Heart left ventricle (tissue), 13 donors: Measurements from ENCODE around the gene CHTF18.

Experiments used
- CTCF ChIP-seq, 12 donors: fragments of 200-600 bp; sonication (generic) in 4 of 12; IDR thresholded peaks; one replicate each; pipeline versions ENCODE4 v1.5.0 to v1.8.0; 2018 to 2022; ENCODE audit warnings: antibody characterized with exemption in 12 of 12, mild to moderate bottlenecking in 5 of 12
- POLR2A ChIP-seq, 2 donors: fragments of 450-650 bp; IDR thresholded peaks; one replicate each; pipeline ENCODE4 v1.6.1; 2017; ENCODE audit warnings: antibody characterized with exemption in 2 of 2, mild to moderate bottlenecking in 2 of 2, moderate library complexity in 2 of 2
- donor health status: ischemic (EF 13 %, LVEDD 7.1; RV severe dilation, severe dysfunction).
- donor health status: DM: no; HTN: yes; CAD: no.
- donor health status: DM: no; HTN: no; CAD: no.
- donor health status: ischemic (EF 25% LVEDD 6.9; RV normal size, moderate dysfunction).
- donor health status: ischemic (EF 25% LVEDD 5.7; RV mildly dilated, moderate dysfunction).
- donor health status: ischemic (EF 35%, LVEDD 5.7; RV mildly dilated, moderate dysfunction).
- donor health status: nonischemic (EF 11% LVEDD 7.7; RV severe dilation, severe dysfunction).
- donor health status: DM: yes; HTN: yes; CAD: no.
- donor health status: PGD.
- donor health status: ischemic (EF 29% LVEDD 5.4; RV normal size, mild dysfunction).
- donor health status: nonischemic (EF 23%, LVEDD 6.1; RV moderate dilation, normal function).

- TF ChIP-seq CTCF (IDR thresholded peaks at IDR 0.05) (no peak), POLR2A (IDR thresholded peaks at IDR 0.05) (no peak)
Observed at GRCh38 chr16:830107-830870, 41.9 kb downstream of the CHTF18 start.
